Stimulated activated CD4-positive, alpha-beta T cell treated with anti-CD3 and anti-CD28 coated beads, Interleukin-12 subunit alpha, Interleukin-12 subunit beta, amount 100 ng/mL, for 4 hours (primary cell): ENCODE measurements around the gene SYT12.
"Not testable (repeated sequence)": the region's sequence is repeated elsewhere in the genome, so short reads cannot be mapped to it uniquely, and the experiment has no call there.

Experiments
- DNase-seq: peaks from one replicate; pipeline ENCODE4 v3.0.0-alpha.2; 2020

The SYT12 gene

GRCh38 chr11:67022961-67023956, at the start of gene SYT12:
Gene SYT12 (plus strand): TSS chr11:67023134. CDS start chr11:67030145, 7,011 bp downstream.
- peak; percentile 16 for DNase-seq

- DNase-seq = no peak
Observed at GRCh38 chr11:66973956-66974580, 48.9 kb upstream of the SYT12 start.

GRCh38 chr11:66974724-66975404, 48.1 kb upstream of the SYT12 start, which contains the start of gene C11orf86:
Gene C11orf86 (plus strand): TSS chr11:66975304. CDS start chr11:66975363, 59 bp downstream.
- no peak for DNase-seq

GRCh38 chr11:66975405-66976027, 47.4 kb upstream of the SYT12 start:
- DNase-seq = no peak

- peak; percentile 7 for DNase-seq
Observed at GRCh38 chr11:66976028-66976467, 46.9 kb upstream of the SYT12 start.

- DNase-seq = no peak
Observed at GRCh38 chr11:66976925-66977324, 46.0 kb upstream of the SYT12 start.

- DNase-seq = no peak
Observed at GRCh38 chr11:66978229-66978628, 44.7 kb upstream of the SYT12 start.

GRCh38 chr11:66978717-66979116, 44.2 kb upstream of the SYT12 start:
- no peak for DNase-seq

- DNase-seq = no peak
Observed at GRCh38 chr11:66979336-66979980, 43.5 kb upstream of the SYT12 start.

- no peak for DNase-seq
Observed at GRCh38 chr11:66981976-66982578, 40.9 kb upstream of the SYT12 start.

- no peak for DNase-seq
Observed at GRCh38 chr11:66983275-66983924, 39.5 kb upstream of the SYT12 start.

GRCh38 chr11:66985508-66986177, 37.3 kb upstream of the SYT12 start:
- no peak for DNase-seq

- no peak for DNase-seq
Observed at GRCh38 chr11:66986178-66986545, 36.8 kb upstream of the SYT12 start.

GRCh38 chr11:66987158-66987620, 35.7 kb upstream of the SYT12 start:
- DNase-seq = no peak

GRCh38 chr11:66987924-66988637, 34.9 kb upstream of the SYT12 start:
- DNase-seq = no peak

- DNase-seq = not testable (repeated sequence)
Observed at GRCh38 chr11:66988741-66989140, 34.2 kb upstream of the SYT12 start.

GRCh38 chr11:66989360-66989759, 33.6 kb upstream of the SYT12 start:
- not testable (repeated sequence) for DNase-seq

- DNase-seq = no peak
Observed at GRCh38 chr11:66992041-66992440, 30.9 kb upstream of the SYT12 start.

GRCh38 chr11:66996609-66997273, 26.2 kb upstream of the SYT12 start:
- no peak for DNase-seq
